H1 (cell line): ENCODE results near the gene TBL1Y. TPM values are rescaled to one million over a fixed set of nuclear protein-coding genes. Genes with fewer than 3 reads are reported as not detected.

Experiments
- CTCF ChIA-PET: fragments of 300-600 bp; sonication (Branson Sonifier 250); formaldehyde crosslinking; loops from one replicate; lab custom pipeline; 2021; ENCODE audit not compliant: partially characterized antibody; lab: Charles Lee
- POLR2A ChIA-PET: fragments of 300-600 bp; sonication (Branson Sonifier 250); formaldehyde crosslinking; loops from one replicate; lab custom pipeline; 2021; ENCODE audit warnings: inconsistent platforms; ENCODE audit not compliant: partially characterized antibody; lab: Charles Lee
- DNase-seq, 2 experiments: peaks; one replicate each; pipeline versions ENCODE4 v3.0.0 to v3.0.0-alpha.2; 2010 to 2022; ENCODE audit warnings: low spot score in 2 of 2, low read depth in 1 of 2, mixed read lengths in 1 of 2
- FAIRE-seq: peaks from 2 replicates; lab custom pipeline; 2011; peaks lifted over from hg19 to GRCh38; lab: Jason Lieb, UNC
- H2AFZ ChIP-seq: 2 replicates; pipeline ENCODE4 v1.8.1; 2012; ENCODE audit warnings: low read length, inconsistent platforms
- H2AK5ac ChIP-seq: 2 replicates; pipeline ENCODE4 v1.6.1; 2013; ENCODE audit warnings: low read depth, low read length
- H2BK120ac ChIP-seq: replicated peaks from 2 replicates; pipeline ENCODE3; 2013; ENCODE audit warnings: low read depth, low read length, inconsistent platforms
- H2BK12ac ChIP-seq: 2 replicates; pipeline ENCODE4 v1.6.1; 2013; ENCODE audit warnings: low read depth, low read length
- H2BK15ac ChIP-seq: 2 replicates; pipeline ENCODE4 v1.6.1; 2013; ENCODE audit warnings: low read length
- H2BK20ac ChIP-seq: 2 replicates; pipeline ENCODE4 v1.6.1; 2013; ENCODE audit warnings: low read length
- H2BK5ac ChIP-seq: 2 replicates; pipeline ENCODE4 v1.6.1; 2013; ENCODE audit warnings: low read depth, low read length
- H3K14ac ChIP-seq: 2 replicates; pipeline ENCODE4 v1.6.1; 2013; ENCODE audit warnings: inconsistent platforms; ENCODE audit not compliant: insufficient read length
- H3K18ac ChIP-seq: 2 replicates; pipeline ENCODE4 v1.6.1; 2013; ENCODE audit warnings: low read length; ENCODE audit errors: extremely low read depth
- H3K23ac ChIP-seq: 2 replicates; pipeline ENCODE4 v1.6.1; 2013; ENCODE audit warnings: inconsistent platforms; ENCODE audit not compliant: insufficient read length
- H3K23me2 ChIP-seq: 2 replicates; pipeline ENCODE4 v1.6.1; 2013; ENCODE audit warnings: low read depth, low read length
- H3K27ac ChIP-seq: 2 replicates; pipeline ENCODE4 v1.6.1; 2011; ENCODE audit warnings: low read depth, low read length, inconsistent platforms
- H3K27me3 ChIP-seq, 4 experiments: replicated peaks in 1 of 4; 1 replicate in 1 of 4; 2 replicates in 3 of 4; pipeline versions ENCODE4 v1.6.1 to v1.8.1; 2011 to 2013; ENCODE audit warnings: low read length in 3 of 4, mild to moderate bottlenecking in 3 of 4, inconsistent platforms in 2 of 4, mixed read lengths in 2 of 4, moderate library complexity in 1 of 4; ENCODE audit not compliant: control insufficient read depth in 3 of 4, insufficient read depth in 3 of 4; ENCODE audit errors: extremely low read depth in 1 of 4
- H3K36me3 ChIP-seq, 4 experiments: 2 replicates each; pipeline versions ENCODE4 v1.6.1 to v1.8.1; 2011 to 2013; ENCODE audit warnings: mild to moderate bottlenecking in 4 of 4, low read length in 3 of 4, moderate library complexity in 2 of 4, control low read depth in 1 of 4, inconsistent platforms in 1 of 4; ENCODE audit not compliant: insufficient read depth in 4 of 4, control insufficient read depth in 2 of 4
- H3K4ac ChIP-seq: replicated peaks from 2 replicates; pipeline ENCODE3; 2013; ENCODE audit warnings: low read length, low read depth, mixed read lengths, inconsistent platforms; ENCODE audit not compliant: insufficient read length
- H3K4me1 ChIP-seq, 4 experiments: replicated peaks in 1 of 4; 1 replicate in 1 of 4; 2 replicates in 3 of 4; pipeline versions ENCODE4 v1.6.1 to v1.8.1; 2011 to 2013; ENCODE audit warnings: low read length in 3 of 4, inconsistent platforms in 2 of 4, mixed read lengths in 1 of 4; ENCODE audit not compliant: insufficient read depth in 4 of 4, control insufficient read depth in 3 of 4
- H3K4me2 ChIP-seq, 2 experiments: 2 replicates each; pipeline versions ENCODE4 v1.6.1 to v1.8.1; 2011 to 2013; ENCODE audit warnings: low read depth in 2 of 2, low read length in 2 of 2, control low read depth in 1 of 2, inconsistent platforms in 1 of 2, mild to moderate bottlenecking in 1 of 2; ENCODE audit not compliant: insufficient read depth in 1 of 2
- H3K4me3 ChIP-seq, 4 experiments: fragments of 200-600, 300-600 bp in 1 of 4; sonication (generic), shearing (Covaris generic), sonication (Bioruptor Twin) in 1 of 4; 2 replicates each; pipeline versions ENCODE4 v1.5.1 to v1.8.1; 2011 to 2016; ENCODE audit warnings: low read length in 4 of 4, low read depth in 3 of 4, control low read depth in 2 of 4, inconsistent platforms in 2 of 4, mild to moderate bottlenecking in 2 of 4, mixed read lengths in 1 of 4, moderate library complexity in 1 of 4; ENCODE audit not compliant: insufficient read depth in 2 of 4; ENCODE audit errors: extremely low read depth in 1 of 4
- H3K56ac ChIP-seq: replicated peaks from 2 replicates; pipeline ENCODE3; 2013; ENCODE audit warnings: low read depth, mild to moderate bottlenecking, mixed read lengths, low read length, inconsistent platforms; ENCODE audit not compliant: insufficient read length
- H3K79me1 ChIP-seq: 2 replicates; pipeline ENCODE4 v1.6.1; 2013; ENCODE audit warnings: low read depth, low read length, control low read depth
- H3K79me2 ChIP-seq, 2 experiments: 2 replicates each; pipeline versions ENCODE4 v1.6.1 to v1.8.1; 2012 to 2013; ENCODE audit warnings: low read length in 2 of 2, mild to moderate bottlenecking in 2 of 2, inconsistent platforms in 1 of 2; ENCODE audit not compliant: insufficient read depth in 2 of 2, control insufficient read depth in 1 of 2
- H3K9ac ChIP-seq, 4 experiments: replicated peaks in 1 of 4; 1 replicate in 1 of 4; 2 replicates in 3 of 4; pipeline versions ENCODE4 v1.6.1 to v1.8.1; 2011 to 2013; ENCODE audit warnings: low read depth in 3 of 4, low read length in 3 of 4, control low read depth in 2 of 4, mild to moderate bottlenecking in 2 of 4, moderate library complexity in 2 of 4, inconsistent platforms in 1 of 4; ENCODE audit errors: extremely low read depth in 1 of 4
- H3K9me3 ChIP-seq, 2 experiments: 2 replicates each; pipeline versions ENCODE4 v1.6.1 to v1.8.1; 2012 to 2013; ENCODE audit warnings: mild to moderate bottlenecking in 2 of 2, moderate library complexity in 2 of 2, control low read depth in 1 of 2, inconsistent platforms in 1 of 2, low read depth in 1 of 2, low read length in 1 of 2, mixed read lengths in 1 of 2; ENCODE audit not compliant: insufficient read depth in 2 of 2
- H4K20me1 ChIP-seq, 2 experiments: replicated peaks in 1 of 2; 2 replicates each; pipeline versions ENCODE3 to v1.8.1; 2011 to 2013; ENCODE audit warnings: inconsistent platforms in 2 of 2, low read length in 2 of 2, mild to moderate bottlenecking in 1 of 2; ENCODE audit not compliant: insufficient read depth in 2 of 2, control insufficient read depth in 1 of 2
- H4K5ac ChIP-seq: 2 replicates; pipeline ENCODE4 v1.6.1; 2013; ENCODE audit warnings: low read length, low read depth, mixed read lengths, inconsistent platforms; ENCODE audit not compliant: insufficient read length
- H4K8ac ChIP-seq: 2 replicates; pipeline ENCODE4 v1.8.0; 2013; ENCODE audit warnings: mild to moderate bottlenecking, moderate library complexity, low read length, inconsistent platforms; ENCODE audit not compliant: insufficient read depth; ENCODE audit errors: extremely low read depth
- H4K91ac ChIP-seq: replicated peaks from 2 replicates; pipeline ENCODE3; 2013; ENCODE audit warnings: low read length, mixed read lengths, inconsistent platforms; ENCODE audit not compliant: insufficient read length
- BACH1 ChIP-seq: IDR thresholded peaks from 2 replicates; pipeline ENCODE4 v1.6.1; 2012; ENCODE audit warnings: low read length, improper control_type of control experiment
- BCL11A ChIP-seq, 2 experiments: IDR thresholded peaks; one replicate each; pipeline ENCODE4 v1.6.1; 2011; ENCODE audit warnings: low read depth in 2 of 2, low read length in 2 of 2, mild to moderate bottlenecking in 2 of 2
- CREB1 ChIP-seq: IDR thresholded peaks from 2 replicates; pipeline ENCODE4 v1.6.1; 2012; ENCODE audit warnings: inconsistent platforms
- CTBP2 ChIP-seq: IDR thresholded peaks from 2 replicates; pipeline ENCODE4 v1.7.0; 2011; ENCODE audit warnings: borderline replicate concordance, mild to moderate bottlenecking, moderate library complexity, mixed read lengths, low read length; ENCODE audit not compliant: insufficient read depth, insufficient read length
- EGR1 ChIP-seq: IDR thresholded peaks from 2 replicates; pipeline ENCODE4 v1.6.1; 2011; ENCODE audit warnings: low read depth, low read length, borderline replicate concordance
- GABPA ChIP-seq: IDR thresholded peaks from 2 replicates; pipeline ENCODE4 v1.6.1; 2011; ENCODE audit warnings: mild to moderate bottlenecking, low read length, moderate library complexity, borderline replicate concordance; ENCODE audit not compliant: insufficient read depth
- HDAC2 ChIP-seq, 2 experiments: fragments of 300-600 bp in 1 of 2; sonication (generic) in 1 of 2; IDR thresholded peaks; 2 replicates each; pipeline ENCODE4 v1.6.1; 2011 to 2012; ENCODE audit warnings: low read depth in 2 of 2, low read length in 2 of 2, mild to moderate bottlenecking in 2 of 2, moderate library complexity in 2 of 2, borderline replicate concordance in 1 of 2, inconsistent platforms in 1 of 2
- JUND ChIP-seq: IDR thresholded peaks from 2 replicates; pipeline ENCODE4 v1.6.1; 2011; ENCODE audit warnings: mild to moderate bottlenecking, improper control_type of control experiment, low read length
- KDM5A ChIP-seq: fragments of 200-600 bp; IDR thresholded peaks from 2 replicates; pipeline ENCODE4 v1.7.1; 2012; ENCODE audit warnings: mild to moderate bottlenecking, low read length, inconsistent platforms, mixed read lengths
- MAX ChIP-seq: IDR thresholded peaks from 2 replicates; pipeline ENCODE4 v1.6.1; 2012; ENCODE audit warnings: inconsistent platforms
- NRF1 ChIP-seq: IDR thresholded peaks from 2 replicates; pipeline ENCODE4 v1.6.1; 2011; ENCODE audit warnings: mild to moderate bottlenecking, low read depth, low read length, improper control_type of control experiment
- POLR2AphosphoS5 ChIP-seq: IDR thresholded peaks from 2 replicates; pipeline ENCODE4 v1.6.1; 2011; ENCODE audit warnings: low read depth, low read length
- RFX5 ChIP-seq: IDR thresholded peaks from 2 replicates; pipeline ENCODE4 v1.6.1; 2011; ENCODE audit warnings: low read depth, low read length, improper control_type of control experiment, borderline replicate concordance
- TAF1 ChIP-seq: IDR thresholded peaks from 2 replicates; pipeline ENCODE4 v1.6.1; 2011; ENCODE audit warnings: mild to moderate bottlenecking, low read depth, low read length
- TEAD4 ChIP-seq: IDR thresholded peaks from 2 replicates; pipeline ENCODE4 v1.6.1; 2012; ENCODE audit warnings: low read depth, low read length, inconsistent platforms, mixed read lengths
- WGBS, 2 experiments: shearing (Covaris generic) in 1 of 2; methylation state at CpG; one replicate each; pipeline versions ENCODE4 v1.1.6 to v1.1.7; 2013 to 2015; ENCODE audit warnings: low lambda C conversion rate in 2 of 2, mixed read lengths in 2 of 2, inconsistent platforms in 1 of 2, low coverage in 1 of 2, missing lambda C conversion rate in 1 of 2; ENCODE audit not compliant: insufficient replicate concordance in 2 of 2, insufficient coverage in 1 of 2, insufficient read length in 1 of 2; ENCODE audit errors: extremely low coverage in 1 of 2, missing lambda C conversion rate in 1 of 2; 5-methylcytosine and 5-hydroxymethylcytosine counted together
- polyA plus RNA-seq, 7 experiments: library from polyadenylated mRNA; depleted of rRNA in 3 of 7; stranded (reverse) in 5 of 7; unstranded in 2 of 7; fragments of >200 nt in 5 of 7; fragments of 200-250 nt in 2 of 7; gene quantifications; 1 replicate in 5 of 7; 2 replicates in 1 of 7; 4 replicates in 1 of 7; pipeline versions ENCODE4 v1.2.1 to v1.2.3, GENCODE V29; 2011 to 2013; ENCODE audit warnings: missing spikeins in 2 of 7, mixed read lengths in 2 of 7
- total RNA-seq: library from RNA; stranded (reverse); fragmentation: NEBNext Ultra II Directional; extraction: Animal tissue kit (Norgen Biotek cat#: 25700); gene quantifications from 2 replicates; pipeline ENCODE4 v1.2.1, GENCODE V29; 2021

Gene TBL1Y
- total and polyA plus RNA-seq, 2 of the 8 experiments (the other 6 are each of a cell fraction or from before 2014, with no cell fraction given) = 2.5 to 4.2 TPM

- H3K4me1 ChIP-seq = no peaks in the 10 kb centered on the region
- H3K56ac ChIP-seq = no peak overlapping the region
- no peak overlapping the region for H2BK5ac ChIP-seq
- no peak overlapping the region for H3K23ac ChIP-seq
- no peaks in the 10 kb centered on the region for H3K23me2 ChIP-seq
- no peak overlapping the region for H3K4ac ChIP-seq
- H3K79me1 ChIP-seq = no peaks in the 10 kb centered on the region
- H3K36me3 ChIP-seq = no peaks in the 10 kb centered on the region
- no peak overlapping the region for H3K27ac ChIP-seq
- H2AK5ac ChIP-seq = no peak overlapping the region
- H2BK15ac ChIP-seq = no peak overlapping the region
- H3K18ac ChIP-seq = no peak overlapping the region
- H3K27me3 ChIP-seq = no peaks in the 10 kb centered on the region
- H3K9ac ChIP-seq = no peak overlapping the region
- H4K91ac ChIP-seq = no peak overlapping the region
- H2BK120ac ChIP-seq = no peak overlapping the region
- DNase-seq (no peak), FAIRE-seq (no peak)
- H4K8ac ChIP-seq = no peak overlapping the region
- H4K20me1 ChIP-seq = no peaks in the 10 kb centered on the region
- no peak overlapping the region for H2AFZ ChIP-seq
- H2BK20ac ChIP-seq = no peak overlapping the region
- no peaks in the 10 kb centered on the region for H3K79me2 ChIP-seq
- ChIA-PET CTCF (no interaction called here), POLR2A (no interaction called here)
- no peak overlapping the region for H3K14ac ChIP-seq
- H2BK12ac ChIP-seq = no peak overlapping the region
- no peak overlapping the region for H3K4me2 ChIP-seq
- 82% methylated on average over 4 of the region's 4 CpGs; no CpG with 5 or more reads in 1 of the 2 experiments for WGBS, 2 experiments
- H4K5ac ChIP-seq = no peak overlapping the region
- no peaks in the 10 kb centered on the region for H3K9me3 ChIP-seq
- no peak overlapping the region for H3K4me3 ChIP-seq
- TF ChIP-seq EGR1 = no peak
- TF ChIP-seq POLR2AphosphoS5 = no peak
- no peak for TF ChIP-seq TAF1
- no peak for TF ChIP-seq CTBP2
- no peak for TF ChIP-seq CREB1
- TF ChIP-seq GABPA = no peak
- TF ChIP-seq BACH1 = no peak
- no peak for TF ChIP-seq BCL11A (IDR thresholded peaks at IDR 0.05; ENCODE audit: low read depth in 2 of 2, low read length in 2 of 2)
- TF ChIP-seq NRF1 = no peak
- TF ChIP-seq KDM5A = no peak
- TF ChIP-seq TEAD4 = no peak
- TF ChIP-seq HDAC2 (IDR thresholded peaks at IDR 0.05; ENCODE audit: borderline replicate concordance in 1 of 2, low read depth in 2 of 2, low read length in 2 of 2) = no peak
- TF ChIP-seq MAX = no peak
- TF ChIP-seq RFX5 = no peak
- TF ChIP-seq JUND = no peak
Observed at GRCh38 chrY:7122202-7122601, 211.7 kb downstream of the TBL1Y start.
